PFSK-1 (cell line): ENCODE measurements around the gene PANK2.

Experiments used
- POLR2AphosphoS5 ChIP-seq: IDR thresholded peaks from 2 replicates; pipeline ENCODE4 v1.6.1; 2012; ENCODE audit warnings: low read depth, mild to moderate bottlenecking, control low read depth, low read length, moderate library complexity
- SIN3A ChIP-seq: IDR thresholded peaks from 2 replicates; pipeline ENCODE4 v1.6.1; 2012; ENCODE audit warnings: mild to moderate bottlenecking, low read length, moderate library complexity, borderline replicate concordance; ENCODE audit not compliant: insufficient read depth
- TAF1 ChIP-seq: IDR thresholded peaks from 2 replicates; pipeline ENCODE4 v1.6.1; 2012; ENCODE audit warnings: low read length, control low read depth, borderline replicate concordance; ENCODE audit not compliant: insufficient read depth

- TF ChIP-seq POLR2AphosphoS5 = no peak
- TF ChIP-seq SIN3A = no peak
- TF ChIP-seq TAF1 = no peak
These were observed 5.6 kb downstream of the PANK2 start for GRCh38 chr20:3894796-3895195.
